SK-N-SH treated with all-trans-retinoic acid at 6 μM for 48 hours (cell line): ENCODE data around the gene KIF3C.
A peak's percentile ranks its signal among the peaks of the same experiment; 100 is the strongest.

ENCODE experiments used
- ATAC-seq: fragments of 200-7000 bp; cut with Tn5 transposase; 3 replicates; pipeline ENCODE4 v1.9.1; 2020; ENCODE audit warnings: mild to moderate bottlenecking, moderate library complexity
- ARNTL ChIP-seq: fragments of 450-650 bp; formaldehyde crosslinking; IDR thresholded peaks from 2 replicates; pipeline ENCODE4 v1.5.0; 2020; ENCODE audit warnings: low read depth, mild to moderate bottlenecking, moderate library complexity, borderline replicate concordance
- BACH2 ChIP-seq: fragments of 250-450 bp; sonication (Bioruptor Pico); IDR thresholded peaks from 2 replicates; pipeline ENCODE4 v1.9.0; 2021; ENCODE audit warnings: mild to moderate bottlenecking, borderline replicate concordance
- CREB5 ChIP-seq: fragments of 250-450 bp; sonication (Bioruptor Pico); IDR thresholded peaks from 2 replicates; pipeline ENCODE4 v1.5.1; 2020; ENCODE audit warnings: low read depth, mild to moderate bottlenecking, moderate library complexity
- CSDC2 ChIP-seq: fragments of 250-450 bp; sonication (Bioruptor Pico); IDR thresholded peaks from 2 replicates; pipeline ENCODE4 v1.5.0; 2020; ENCODE audit warnings: mild to moderate bottlenecking, moderate library complexity
- CSRNP3 ChIP-seq: fragments of 250-450 bp; sonication (Bioruptor Pico); IDR thresholded peaks from 2 replicates; pipeline ENCODE4 v1.5.1; 2021; ENCODE audit warnings: mild to moderate bottlenecking, moderate library complexity
- ESRRG ChIP-seq: fragments of 250-450 bp; sonication (Bioruptor Pico); IDR thresholded peaks from 2 replicates; pipeline ENCODE4 v1.6.1; 2021; ENCODE audit warnings: mild to moderate bottlenecking
- ISL1 ChIP-seq: fragments of 250-450 bp; sonication (Bioruptor Pico); IDR thresholded peaks from 2 replicates; pipeline ENCODE4 v2.1.2; 2022; ENCODE audit warnings: mild to moderate bottlenecking, moderate library complexity
- OSR1 ChIP-seq: fragments of 250-450 bp; sonication (Bioruptor Pico); IDR thresholded peaks from 2 replicates; pipeline ENCODE4 v1.8.0; 2022; ENCODE audit warnings: moderate library complexity, mild to moderate bottlenecking, inconsistent platforms
- PATZ1 ChIP-seq: fragments of 250-450 bp; sonication (Bioruptor Pico); IDR thresholded peaks from 2 replicates; pipeline ENCODE4 v1.8.0; 2020; ENCODE audit warnings: mild to moderate bottlenecking, moderate library complexity, borderline replicate concordance
- POU6F1 ChIP-seq: fragments of 250-450 bp; sonication (Bioruptor Pico); IDR thresholded peaks from 2 replicates; pipeline ENCODE4 v1.8.0; 2021; ENCODE audit warnings: low read depth, mild to moderate bottlenecking, moderate library complexity, borderline replicate concordance
- RARB ChIP-seq: fragments of 250-450 bp; sonication (Bioruptor Pico); IDR thresholded peaks from 2 replicates; pipeline ENCODE4 v1.8.0; 2021; ENCODE audit warnings: mild to moderate bottlenecking, moderate library complexity
- SNAI2 ChIP-seq: fragments of 250-450 bp; sonication (Bioruptor Pico); IDR thresholded peaks from 2 replicates; pipeline ENCODE4 v1.5.0; 2020; ENCODE audit warnings: mild to moderate bottlenecking, moderate library complexity
- TCF4 ChIP-seq: fragments of 250-450 bp; sonication (Bioruptor Pico); IDR thresholded peaks from 2 replicates; pipeline ENCODE4 v1.8.0; 2021; ENCODE audit warnings: mild to moderate bottlenecking, moderate library complexity, borderline replicate concordance
- TOX ChIP-seq: fragments of 250-450 bp; sonication (Bioruptor Pico); IDR thresholded peaks from 2 replicates; pipeline ENCODE4 v1.8.0; 2021; ENCODE audit warnings: mild to moderate bottlenecking, moderate library complexity, borderline replicate concordance
- ZC3H10 ChIP-seq: fragments of 250-450 bp; sonication (Bioruptor Pico); IDR thresholded peaks from 2 replicates; pipeline ENCODE4 v1.5.1; 2021; ENCODE audit warnings: mild to moderate bottlenecking, moderate library complexity
- ZFP3 ChIP-seq: fragments of 250-450 bp; sonication (Bioruptor Pico); IDR thresholded peaks from 2 replicates; pipeline ENCODE4 v1.5.0; 2020; ENCODE audit warnings: mild to moderate bottlenecking, moderate library complexity
- ZFP30 ChIP-seq: fragments of 450-650 bp; formaldehyde crosslinking; IDR thresholded peaks from 2 replicates; pipeline ENCODE4 v1.5.0; 2022; ENCODE audit warnings: mild to moderate bottlenecking, moderate library complexity
- ZNF565 ChIP-seq: fragments of 450-650 bp; formaldehyde crosslinking; conservative IDR thresholded peaks from 2 replicates; pipeline ENCODE4 v1.5.0; 2020; ENCODE audit warnings: low read depth, mild to moderate bottlenecking, moderate library complexity
- ZNF70 ChIP-seq: fragments of 450-650 bp; formaldehyde crosslinking; IDR thresholded peaks from 2 replicates; pipeline ENCODE4 v1.5.0; 2020; ENCODE audit warnings: mild to moderate bottlenecking, moderate library complexity
- ZNF8 ChIP-seq: fragments of 450-650 bp; formaldehyde crosslinking; IDR thresholded peaks from 2 replicates; pipeline ENCODE4 v1.5.0; 2020; ENCODE audit warnings: mild to moderate bottlenecking, moderate library complexity

The KIF3C gene

GRCh38 chr2:25972049-25972823 is 10.1 kb downstream of the KIF3C start:
- peak; percentile 45; the same call in 1 of the 2 replicates for TF ChIP-seq ISL1 (CRISPR knock-in tag)
- TF ChIP-seq ZNF565 (CRISPR knock-in tag) = no peak
- peak; percentile 90 for ATAC-seq

GRCh38 chr2:25971596-25971995 is 10.7 kb downstream of the KIF3C start:
- no peak for ATAC-seq
- TF ChIP-seq ISL1 (CRISPR knock-in tag) (no peak), ZFP3 (CRISPR knock-in tag) (no peak), ESRRG (CRISPR knock-in tag) (no peak), CREB5 (no peak), ZNF70 (CRISPR knock-in tag) (no peak), CSRNP3 (CRISPR knock-in tag) (no peak), RARB (CRISPR knock-in tag) (no peak), ARNTL (CRISPR knock-in tag) (no peak), CSDC2 (no peak), POU6F1 (CRISPR knock-in tag) (no peak), BACH2 (CRISPR knock-in tag) (no peak), OSR1 (CRISPR knock-in tag) (no peak), ZC3H10 (CRISPR knock-in tag) (no peak), ZFP30 (CRISPR knock-in tag) (no peak), TOX (CRISPR knock-in tag) (no peak)
- TF ChIP-seq, all 23 proteins: peak for 0

GRCh38 chr2:25966531-25967270 is 15.6 kb downstream of the KIF3C start:
- TF ChIP-seq TCF4 (CRISPR knock-in tag) (no peak), CREB5 (0 out of 2 replicates have a peak, but pooled peaks have one; percentile 10)
- peak; percentile 22; the same call in 2 of the 3 replicates for ATAC-seq

GRCh38 chr2:25964891-25965290 is 17.4 kb downstream of the KIF3C start:
- peak; percentile 43 for ATAC-seq
- no peak for TF ChIP-seq ZC3H10 (CRISPR knock-in tag)
- TF ChIP-seq RARB (CRISPR knock-in tag) = no peak
- TF ChIP-seq ZNF8 (CRISPR knock-in tag) = no peak
- TF ChIP-seq POU6F1 (CRISPR knock-in tag) = no peak
- TF ChIP-seq ESRRG (CRISPR knock-in tag) = no peak
- TF ChIP-seq ZFP3 (CRISPR knock-in tag) = no peak
- no peak for TF ChIP-seq ZNF565 (CRISPR knock-in tag)
- TF ChIP-seq CSRNP3 (CRISPR knock-in tag) = no peak
- no peak for TF ChIP-seq BACH2 (CRISPR knock-in tag)
- no peak for TF ChIP-seq SNAI2 (CRISPR knock-in tag)
- TF ChIP-seq ARNTL (CRISPR knock-in tag) = no peak
- TF ChIP-seq TCF4 (CRISPR knock-in tag) = no peak
- TF ChIP-seq PATZ1 (CRISPR knock-in tag) = no peak
- TF ChIP-seq CREB5 = no peak
